B cell (primary cell): Measurements from ENCODE around the gene CDKAL1. TPM values are rescaled to one million over a fixed set of nuclear protein-coding genes. Genes with fewer than 3 reads are reported as not detected.

Experiments used
- ATAC-seq: fragments of 200-7000 bp; cut with Tn5 transposase; one replicate; pipeline ENCODE4 v1.10.0; 2021; ENCODE audit warnings: low read depth, mild to moderate bottlenecking, moderate number of reproducible peaks, moderate library complexity
- CTCF ChIA-PET: fragments of 350-600 bp; sonication (Branson Sonifier 250); formaldehyde crosslinking; loops from one replicate; lab custom pipeline; 2021; ENCODE audit warnings: antibody characterized with exemption, inconsistent platforms; lab: Charles Lee
- POLR2A ChIA-PET: fragments of 350-600 bp; sonication (Branson Sonifier 250); formaldehyde crosslinking; loops from one replicate; lab custom pipeline; 2021; ENCODE audit warnings: antibody characterized with exemption; lab: Charles Lee
- DNase-seq: peaks from one replicate; pipeline ENCODE4 v3.0.0; 2013
- H2AFZ ChIP-seq: 2 replicates; pipeline ENCODE4 v1.6.1; 2012; ENCODE audit warnings: mild to moderate bottlenecking, low read depth, low read length; ENCODE audit not compliant: insufficient read depth, poor library complexity, severe bottlenecking
- H3K27ac ChIP-seq, 2 donors: 1 replicate in 1 of 2; 2 replicates in 1 of 2; pipeline ENCODE4 v1.5.1; 2012 to 2013; ENCODE audit warnings: low read length in 2 of 2, mild to moderate bottlenecking in 2 of 2, moderate library complexity in 1 of 2
- H3K27me3 ChIP-seq, 4 experiments: fragments of 200-600 bp in 1 of 4; sonication (generic) in 1 of 4; replicated peaks in 1 of 4; 1 replicate in 2 of 4; 2 replicates in 2 of 4; pipeline versions ENCODE4 v1.6.1 to v1.7.0; 2013 to 2016; ENCODE audit warnings: low read length in 3 of 4, mild to moderate bottlenecking in 2 of 4, mixed read lengths in 1 of 4, moderate library complexity in 1 of 4; ENCODE audit not compliant: insufficient read depth in 4 of 4, control insufficient read depth in 3 of 4; ENCODE audit errors: control extremely low read depth in 1 of 4
- H3K36me3 ChIP-seq, 2 experiments: replicated peaks in 1 of 2; 1 replicate in 1 of 2; 2 replicates in 1 of 2; pipeline versions ENCODE4 v1.6.1 to v1.7.1; 2013; ENCODE audit warnings: low read length in 1 of 2; ENCODE audit not compliant: insufficient read depth in 2 of 2, control insufficient read depth in 1 of 2; ENCODE audit errors: control extremely low read depth in 1 of 2, extremely low read depth in 1 of 2
- H3K4me1 ChIP-seq, 2 donors: fragments of 200-600 bp in 1 of 2; sonication (generic) in 1 of 2; 1 replicate in 1 of 2; 2 replicates in 1 of 2; pipeline versions ENCODE4 v1.5.1 to v1.6.1; 2013 to 2017; ENCODE audit warnings: low read length in 2 of 2; ENCODE audit not compliant: control insufficient read depth in 2 of 2, insufficient read depth in 2 of 2
- H3K4me2 ChIP-seq: replicated peaks from 2 replicates; pipeline ENCODE3; 2012; ENCODE audit warnings: mild to moderate bottlenecking, low read depth, low read length; ENCODE audit not compliant: poor library complexity, severe bottlenecking
- H3K4me3 ChIP-seq, 5 experiments: fragments of 200-600 bp in 1 of 5; sonication (generic) in 1 of 5; 1 replicate in 3 of 5; 2 replicates in 2 of 5; pipeline versions ENCODE4 v1.5.1 to v1.7.0; 2011 to 2016; ENCODE audit warnings: low read length in 4 of 5, mild to moderate bottlenecking in 4 of 5, low read depth in 2 of 5, control low read depth in 1 of 5, moderate library complexity in 1 of 5; ENCODE audit not compliant: insufficient read depth in 1 of 5; ENCODE audit errors: control extremely low read depth in 1 of 5, extremely low read depth in 1 of 5
- H3K79me2 ChIP-seq: fragments of 200-600 bp; sonication (generic); one replicate; pipeline ENCODE4 v1.6.0; 2016; ENCODE audit warnings: low read length; ENCODE audit not compliant: control insufficient read depth, insufficient read depth
- H3K9ac ChIP-seq: fragments of 200-600 bp; sonication (generic); 2 replicates; pipeline ENCODE4 v1.6.1; 2017; ENCODE audit warnings: mild to moderate bottlenecking, low read length, moderate library complexity
- H3K9me3 ChIP-seq, 3 donors: one replicate each; pipeline versions ENCODE4 v1.6.1 to v1.7.1; 2013; ENCODE audit warnings: low read length in 2 of 3; ENCODE audit not compliant: control insufficient read depth in 2 of 3, insufficient read depth in 1 of 3; ENCODE audit errors: control extremely low read depth in 1 of 3
- H4K20me1 ChIP-seq: 2 replicates; pipeline ENCODE4 v1.6.0; 2012; ENCODE audit warnings: mild to moderate bottlenecking, low read length; ENCODE audit not compliant: insufficient read depth, control insufficient read depth, poor library complexity, severe bottlenecking
- H3K27ac Mint-ChIP-seq: one replicate; pipeline ENCODE4 v1.8.0; 2021; ENCODE audit warnings: mixed read lengths
- H3K27me3 Mint-ChIP-seq: one replicate; pipeline ENCODE4 v1.8.0; 2021; ENCODE audit warnings: mixed read lengths
- H3K4me1 Mint-ChIP-seq: one replicate; pipeline ENCODE4 v1.8.0; 2021; ENCODE audit warnings: mixed read lengths
- H3K4me3 Mint-ChIP-seq: one replicate; pipeline ENCODE4 v1.8.0; 2021; ENCODE audit warnings: mixed read lengths
- H3K9me3 Mint-ChIP-seq: one replicate; pipeline ENCODE4 v1.8.0; 2022; ENCODE audit warnings: mixed read lengths; ENCODE audit not compliant: insufficient read depth
- EZH2 ChIP-seq: IDR thresholded peaks from 2 replicates; pipeline ENCODE4 v1.6.1; 2012; ENCODE audit warnings: borderline replicate concordance, low read depth, mild to moderate bottlenecking, moderate library complexity, low read length; ENCODE audit not compliant: insufficient read depth, poor library complexity, severe bottlenecking
- WGBS: methylation state at CpG from one replicate; pipeline ENCODE4 v1.1.5; 2013; ENCODE audit warnings: missing lambda C conversion rate; ENCODE audit not compliant: insufficient coverage; 5-methylcytosine and 5-hydroxymethylcytosine counted together
- intact Hi-C: fragments of 100-400 bp; cut with micrococcal nuclease; formaldehyde crosslinking; loops from one replicate; pipeline ENCODE4 v1.10.0; 2022
- polyA plus RNA-seq: library from polyadenylated mRNA; depleted of rRNA; stranded (reverse); fragments of >200 nt; gene quantifications from 2 replicates; pipeline ENCODE4 v1.2.3, GENCODE V29; 2012
- total RNA-seq, 2 donors: library from RNA; stranded (reverse); fragments of 120-200 nt in 1 of 2; gene quantifications; 1 replicate in 1 of 2; 2 replicates in 1 of 2; pipeline versions ENCODE4 v1.2.3 to v1.2.4, GENCODE V29; 2013 to 2022
- TF ChIP-seq, protein P1 (sequence below): fragments of 200-600 bp; IDR thresholded peaks from one replicate; pipeline ENCODE4 v1.8.0; 2022; ENCODE audit warnings: antibody characterized with exemption, mild to moderate bottlenecking

The CDKAL1 gene
- total and polyA plus RNA-seq, 2 donors (not counting 1 experiment from before 2014, with no cell fraction given): 6.1 to 33.3 TPM

DNA sequence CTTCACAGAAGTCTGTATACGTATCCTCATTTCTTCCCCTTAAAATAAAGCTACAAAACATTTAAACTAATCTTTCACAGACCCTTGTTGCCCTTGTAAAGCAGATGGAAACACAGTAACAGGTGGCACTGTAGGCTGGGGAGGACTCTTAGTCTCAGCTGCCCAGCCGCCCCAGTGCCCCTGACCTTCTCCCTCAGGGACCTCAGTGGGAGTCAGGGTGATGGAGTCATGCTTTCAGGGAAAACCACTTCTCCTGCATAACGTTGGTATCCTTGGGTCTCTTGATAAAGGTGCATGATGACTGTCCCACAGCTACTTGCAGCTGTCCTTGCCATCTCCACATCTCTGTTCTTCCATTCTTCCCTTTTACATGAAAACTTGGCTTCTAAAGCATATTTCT lies 198.6 kb downstream of the CDKAL1 start:
- no peaks in the 10 kb centered on the region for H3K27me3 Mint-ChIP-seq
- no peaks in the 10 kb centered on the region for H3K4me1 Mint-ChIP-seq
- no peak for TF ChIP-seq EZH2
- TF ChIP-seq, protein P1, sequence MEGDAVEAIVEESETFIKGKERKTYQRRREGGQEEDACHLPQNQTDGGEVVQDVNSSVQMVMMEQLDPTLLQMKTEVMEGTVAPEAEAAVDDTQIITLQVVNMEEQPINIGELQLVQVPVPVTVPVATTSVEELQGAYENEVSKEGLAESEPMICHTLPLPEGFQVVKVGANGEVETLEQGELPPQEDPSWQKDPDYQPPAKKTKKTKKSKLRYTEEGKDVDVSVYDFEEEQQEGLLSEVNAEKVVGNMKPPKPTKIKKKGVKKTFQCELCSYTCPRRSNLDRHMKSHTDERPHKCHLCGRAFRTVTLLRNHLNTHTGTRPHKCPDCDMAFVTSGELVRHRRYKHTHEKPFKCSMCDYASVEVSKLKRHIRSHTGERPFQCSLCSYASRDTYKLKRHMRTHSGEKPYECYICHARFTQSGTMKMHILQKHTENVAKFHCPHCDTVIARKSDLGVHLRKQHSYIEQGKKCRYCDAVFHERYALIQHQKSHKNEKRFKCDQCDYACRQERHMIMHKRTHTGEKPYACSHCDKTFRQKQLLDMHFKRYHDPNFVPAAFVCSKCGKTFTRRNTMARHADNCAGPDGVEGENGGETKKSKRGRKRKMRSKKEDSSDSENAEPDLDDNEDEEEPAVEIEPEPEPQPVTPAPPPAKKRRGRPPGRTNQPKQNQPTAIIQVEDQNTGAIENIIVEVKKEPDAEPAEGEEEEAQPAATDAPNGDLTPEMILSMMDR: no peak
- Histone ChIP-seq H3K4me1 (no peaks in the 10 kb centered on the region), H4K20me1 (no peaks in the 10 kb centered on the region), H2AFZ (no peak overlapping the region), H3K9ac (no peak overlapping the region), H3K9me3 (no peaks in the 10 kb centered on the region), H3K4me2 (no peak overlapping the region), H3K27me3 (no peaks in the 10 kb centered on the region), H3K4me3 (no peak overlapping the region), H3K79me2 (peaks cover 5% of the 10 kb centered on the region), H3K36me3 (no peaks in the 10 kb centered on the region), H3K27ac (no peak overlapping the region)
- intact Hi-C loops: no loop called here
- no peaks in the 10 kb centered on the region for H3K9me3 Mint-ChIP-seq
- H3K27ac Mint-ChIP-seq: no peak overlapping the region
- ChIA-PET CTCF (no interaction called here), POLR2A (no interaction called here)
- no peak overlapping the region for H3K4me3 Mint-ChIP-seq
- no peak for DNase-seq
- ATAC-seq: no peak
- WGBS: 77% methylated on average over 2 of the region's 3 CpGs

DNA sequence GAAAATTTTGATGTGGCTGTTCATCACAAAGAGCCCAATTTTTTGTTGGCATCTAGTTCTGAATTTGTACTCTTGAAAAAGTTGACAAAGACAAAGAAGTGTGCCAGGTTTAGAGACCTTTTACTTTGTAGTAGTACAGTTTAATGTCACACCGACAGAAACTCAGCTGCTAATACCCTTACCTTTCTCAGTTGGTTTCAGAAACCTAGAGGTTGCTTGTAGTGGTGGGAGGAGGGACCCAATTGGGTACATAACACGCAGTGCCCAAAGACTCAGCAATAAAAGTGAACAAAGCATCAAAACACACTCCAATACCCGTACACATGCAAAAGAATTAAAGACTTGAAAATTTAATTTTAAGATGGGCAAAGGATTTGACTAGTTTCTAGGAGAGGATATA lies 203.7 kb downstream of the CDKAL1 start:
- ChIA-PET POLR2A (no interaction called here), CTCF (no interaction called here)
- H3K9ac ChIP-seq: no peak overlapping the region
- no peaks in the 10 kb centered on the region for H4K20me1 ChIP-seq
- H3K4me1 ChIP-seq: no peaks in the 10 kb centered on the region
- intact Hi-C loops: no loop called here
- peaks cover 0 to 6% of the 10 kb centered on the region in 2 experiments for H3K36me3 ChIP-seq
- no peaks in the 10 kb centered on the region for H3K79me2 ChIP-seq
- Mint-ChIP-seq H3K27me3 (no peaks in the 10 kb centered on the region), H3K9me3 (peaks cover 3% of the 10 kb centered on the region), H3K27ac (no peak overlapping the region), H3K4me1 (no peaks in the 10 kb centered on the region), H3K4me3 (no peak overlapping the region)
- H3K4me3 ChIP-seq: no peak overlapping the region
- no peaks in the 10 kb centered on the region for H3K9me3 ChIP-seq
- H3K27ac ChIP-seq: no peak overlapping the region
- DNase-seq: no peak
- no peak overlapping the region for H2AFZ ChIP-seq
- no peak overlapping the region for H3K4me2 ChIP-seq
- TF ChIP-seq EZH2: no peak
- TF ChIP-seq, protein P1: no peak
- H3K27me3 ChIP-seq: no peaks in the 10 kb centered on the region
- no peak for ATAC-seq
- no CpG with 5 or more reads among the region's 3 CpGs for WGBS
